ENCODE measurements around the gene MMP13. TPM values are rescaled to one million over a fixed set of nuclear protein-coding genes. Genes with fewer than 3 reads are reported as not detected.

Gene MMP13
- total RNA-seq, 1 experiment from 2014 or later, result not detected

DNA sequence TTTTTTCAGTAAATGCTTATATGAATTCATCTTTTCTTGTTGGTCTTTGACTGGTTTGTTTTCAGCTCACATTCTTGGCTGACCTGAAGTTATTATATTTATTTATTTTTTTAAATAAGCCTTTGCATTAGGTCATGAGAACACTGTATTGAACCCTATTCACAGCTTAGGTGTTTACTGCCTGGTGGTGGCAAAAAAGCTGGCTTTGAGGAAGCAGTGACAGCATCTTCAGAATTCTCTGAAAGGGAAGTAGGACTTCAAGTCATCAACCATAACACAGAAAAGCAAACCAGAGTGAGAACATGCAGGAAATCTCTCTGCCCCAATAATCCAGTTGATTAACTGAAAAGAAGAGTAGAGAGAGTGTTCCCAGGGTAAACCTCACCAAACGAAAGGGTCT is 30.3 kb upstream of the MMP13 start:
- H3K36me3 ChIP-seq (ENCODE audit: insufficient read depth, low read length, poor library complexity, severe bottlenecking), result no peaks in the 10 kb centered on the region
- H3K4me1 ChIP-seq (ENCODE audit: insufficient read depth, low read length, poor library complexity, severe bottlenecking), result no peaks in the 10 kb centered on the region
- H3K9me3 ChIP-seq (ENCODE audit: low read depth, low read length, poor library complexity, severe bottlenecking), result no peaks in the 10 kb centered on the region
- no peak overlapping the region for H3K4me3 ChIP-seq (ENCODE audit: low read depth, low read length, poor library complexity, severe bottlenecking)
- TF ChIP-seq EZH2 (IDR thresholded peaks at IDR 0.05; ENCODE audit: borderline replicate concordance, low read depth, low read length, poor library complexity, severe bottlenecking), result no peak
- TF ChIP-seq, protein P1, sequence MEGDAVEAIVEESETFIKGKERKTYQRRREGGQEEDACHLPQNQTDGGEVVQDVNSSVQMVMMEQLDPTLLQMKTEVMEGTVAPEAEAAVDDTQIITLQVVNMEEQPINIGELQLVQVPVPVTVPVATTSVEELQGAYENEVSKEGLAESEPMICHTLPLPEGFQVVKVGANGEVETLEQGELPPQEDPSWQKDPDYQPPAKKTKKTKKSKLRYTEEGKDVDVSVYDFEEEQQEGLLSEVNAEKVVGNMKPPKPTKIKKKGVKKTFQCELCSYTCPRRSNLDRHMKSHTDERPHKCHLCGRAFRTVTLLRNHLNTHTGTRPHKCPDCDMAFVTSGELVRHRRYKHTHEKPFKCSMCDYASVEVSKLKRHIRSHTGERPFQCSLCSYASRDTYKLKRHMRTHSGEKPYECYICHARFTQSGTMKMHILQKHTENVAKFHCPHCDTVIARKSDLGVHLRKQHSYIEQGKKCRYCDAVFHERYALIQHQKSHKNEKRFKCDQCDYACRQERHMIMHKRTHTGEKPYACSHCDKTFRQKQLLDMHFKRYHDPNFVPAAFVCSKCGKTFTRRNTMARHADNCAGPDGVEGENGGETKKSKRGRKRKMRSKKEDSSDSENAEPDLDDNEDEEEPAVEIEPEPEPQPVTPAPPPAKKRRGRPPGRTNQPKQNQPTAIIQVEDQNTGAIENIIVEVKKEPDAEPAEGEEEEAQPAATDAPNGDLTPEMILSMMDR (conservative IDR thresholded peaks at IDR 0.05; ENCODE audit: low read depth, low read length), result no peak
- intact Hi-C loops (cut with micrococcal nuclease; ENCODE audit: unreplicated experiment), result no loop called here
- DNase-seq (ENCODE audit: low spot score), result no peak
- ChIA-PET CTCF (no interaction called here), POLR2A (ENCODE audit: low non-redundant PET) (no interaction called here)
- BruUV-seq (replicated peaks), result no TSS peak
- H3K27ac ChIP-seq (ENCODE audit: low read depth, low read length, poor library complexity, severe bottlenecking), result no peak overlapping the region
- no peaks in the 10 kb centered on the region for H3K27me3 ChIP-seq (replicated peaks; ENCODE audit: insufficient read depth, low read depth, low read length, poor library complexity)

DNA sequence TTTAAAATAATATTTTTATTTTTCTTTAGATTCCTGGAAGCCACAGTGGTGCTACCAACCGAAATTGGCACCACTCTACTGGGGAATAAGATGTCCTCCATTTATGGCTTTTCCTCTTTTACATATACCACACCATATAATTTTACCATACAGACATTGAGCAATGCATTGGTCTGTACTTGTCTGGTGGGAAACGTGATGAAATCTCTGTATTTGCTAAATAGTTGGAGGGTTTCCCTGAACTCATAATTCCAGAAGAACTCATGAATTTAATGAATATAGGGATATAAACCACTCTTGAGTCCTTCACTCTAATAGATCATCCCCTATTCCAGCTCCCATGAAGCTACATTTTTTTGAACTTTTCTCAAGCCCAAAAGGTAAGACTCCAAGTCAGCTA is 28.0 kb upstream of the MMP13 start:
- intact Hi-C loops (cut with micrococcal nuclease; ENCODE audit: unreplicated experiment), result no loop called here
- Histone ChIP-seq H3K9me3 (ENCODE audit: low read depth, low read length, poor library complexity, severe bottlenecking) (peaks cover 3% of the 10 kb centered on the region), H3K4me3 (ENCODE audit: low read depth, low read length, poor library complexity, severe bottlenecking) (no peak overlapping the region), H3K4me1 (ENCODE audit: insufficient read depth, low read length, poor library complexity, severe bottlenecking) (no peaks in the 10 kb centered on the region), H3K27me3 (replicated peaks; ENCODE audit: insufficient read depth, low read depth, low read length, poor library complexity) (no peaks in the 10 kb centered on the region), H3K27ac (ENCODE audit: low read depth, low read length, poor library complexity, severe bottlenecking) (no peak overlapping the region), H3K36me3 (ENCODE audit: insufficient read depth, low read length, poor library complexity, severe bottlenecking) (no peaks in the 10 kb centered on the region)
- TF ChIP-seq, protein P1 (conservative IDR thresholded peaks at IDR 0.05; ENCODE audit: low read depth, low read length), result no peak
- TF ChIP-seq EZH2 (IDR thresholded peaks at IDR 0.05; ENCODE audit: borderline replicate concordance, low read depth, low read length, poor library complexity, severe bottlenecking), result no peak
- ChIA-PET CTCF (no interaction called here), POLR2A (ENCODE audit: low non-redundant PET) (interaction anchor here (0.6 kb wide), 1 partner anchor 53 kb away, joined by 3 read pairs; no protein-coding TSS in a partner anchor)
- no peak for DNase-seq (ENCODE audit: low spot score)
- no TSS peak for BruUV-seq (replicated peaks)

DNA sequence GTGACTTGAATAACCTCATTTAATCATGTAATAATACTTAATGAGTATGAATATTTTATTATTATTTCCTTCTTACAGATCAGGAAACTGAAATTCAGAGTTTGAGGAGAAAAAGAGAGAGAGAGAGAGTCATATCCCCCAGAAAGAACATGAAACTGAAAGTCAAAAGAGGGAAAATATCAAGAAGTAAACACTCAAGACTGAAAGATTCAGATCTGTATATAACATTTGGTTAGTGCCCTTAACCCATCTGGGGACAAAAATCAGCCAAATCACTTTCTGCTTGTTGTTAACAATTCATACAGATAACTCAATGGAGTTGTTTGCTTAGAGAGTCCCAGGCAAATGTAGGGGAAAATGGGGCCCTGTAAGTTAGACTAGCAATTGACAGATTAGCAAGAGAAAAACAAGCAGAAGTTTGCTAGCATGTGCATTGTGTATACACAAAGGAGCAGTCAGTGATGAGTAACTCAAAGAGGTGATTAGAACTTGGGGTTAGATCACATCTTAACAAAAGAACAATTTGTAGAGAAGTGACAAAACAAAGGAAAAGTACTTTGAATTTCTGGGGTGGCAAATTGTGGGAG is 25.9 kb upstream of the MMP13 start:
- CTCF ChIA-PET, result no interaction called here
- H3K27ac ChIP-seq (ENCODE audit: low read depth, low read length, poor library complexity, severe bottlenecking), result no peak overlapping the region

More for the DNA sequence above, 25.9 kb upstream of the MMP13 start:
- H3K36me3 ChIP-seq (ENCODE audit: insufficient read depth, low read length, poor library complexity, severe bottlenecking), result no peaks in the 10 kb centered on the region
- no peaks in the 10 kb centered on the region for H3K27me3 ChIP-seq (replicated peaks; ENCODE audit: insufficient read depth, low read depth, low read length, poor library complexity)
- H3K9me3 ChIP-seq (ENCODE audit: low read depth, low read length, poor library complexity, severe bottlenecking), result peaks cover 3% of the 10 kb centered on the region
- H3K4me1 ChIP-seq (ENCODE audit: insufficient read depth, low read length, poor library complexity, severe bottlenecking), result no peaks in the 10 kb centered on the region
- BruUV-seq (replicated peaks), result no TSS peak
- DNase-seq (ENCODE audit: low spot score), result no peak
- no peak overlapping the region for H3K4me3 ChIP-seq (ENCODE audit: low read depth, low read length, poor library complexity, severe bottlenecking)
- TF ChIP-seq, protein P1 (conservative IDR thresholded peaks at IDR 0.05; ENCODE audit: low read depth, low read length), result no peak
- intact Hi-C loops (cut with micrococcal nuclease; ENCODE audit: unreplicated experiment), result no loop called here
- POLR2A ChIA-PET (ENCODE audit: low non-redundant PET), result no interaction called here
